Chondrocyte (in vitro differentiated cells): ENCODE data around the gene SCGB1D2. TPM values are rescaled to one million over a fixed set of nuclear protein-coding genes. Genes with fewer than 3 reads are reported as not detected.
"Not testable (repeated sequence)": the region's sequence is repeated elsewhere in the genome, so short reads cannot be mapped to it uniquely, and the experiment has no call there.

Experiments
- DNase-seq: peaks from one replicate; pipeline ENCODE4 v3.0.0; 2021; ENCODE audit warnings: mixed read lengths, low spot score
- H3K27ac Mint-ChIP-seq: one replicate; pipeline ENCODE4 v1.8.0; 2021; ENCODE audit warnings: mild to moderate bottlenecking, moderate library complexity, mixed read lengths; ENCODE audit not compliant: unreplicated experiment
- H3K27me3 Mint-ChIP-seq: 2 replicates; pipeline ENCODE4 v1.8.0; 2021; ENCODE audit warnings: low read depth, mixed read lengths
- H3K36me3 Mint-ChIP-seq: 2 replicates; pipeline ENCODE4 v1.8.0; 2021; ENCODE audit warnings: low read depth, mixed read lengths
- H3K4me1 Mint-ChIP-seq: 2 replicates; pipeline ENCODE4 v1.8.0; 2021; ENCODE audit warnings: low read depth, mild to moderate bottlenecking, mixed read lengths
- H3K4me3 Mint-ChIP-seq: one replicate; pipeline ENCODE4 v1.8.0; 2021; ENCODE audit warnings: mild to moderate bottlenecking, moderate library complexity, mixed read lengths; ENCODE audit not compliant: unreplicated experiment
- H3K9me3 Mint-ChIP-seq: 2 replicates; pipeline ENCODE4 v1.8.0; 2021; ENCODE audit warnings: low read depth, mixed read lengths
- CTCF ChIP-seq: fragments of 200-600 bp; sonication (generic); IDR thresholded peaks from 2 replicates; pipeline ENCODE4 v1.5.0; 2021; ENCODE audit warnings: antibody characterized with exemption, mild to moderate bottlenecking, moderate library complexity
- long read RNA-seq: library from polyadenylated mRNA; stranded (forward); transcript quantifications from one replicate; pipeline ENCODE4 v2.0.0, GENCODE V29; 2021
- total RNA-seq: library from RNA; stranded (reverse); gene quantifications from 3 replicates; pipeline ENCODE4 v1.2.1, GENCODE V29; 2021

The SCGB1D2 gene
- total RNA-seq, result not detected in 3 replicates
- long read RNA-seq, result 0 reads

- Mint-ChIP-seq H3K4me3 (no peak within 1 kb of the TSS), H3K4me1 (no peaks in the 10 kb centered on the region), H3K36me3 (no peaks in the 10 kb centered on the region), H3K9me3 (no peaks in the 10 kb centered on the region), H3K27me3 (peaks cover 30% of the 10 kb centered on the region), H3K27ac (no peak within 1 kb of the TSS)
- no peak for DNase-seq
- TF ChIP-seq CTCF, result no peak
Measured at GRCh38 chr11:62242021-62242420, at the start of gene SCGB1D2. Gene SCGB1D2 (plus strand): TSS chr11:62242239. CDS start chr11:62242308, 69 bp downstream.

- Mint-ChIP-seq H3K27me3 (peaks cover 61% of the 10 kb centered on the region), H3K4me3 (no peak overlapping the region), H3K36me3 (no peaks in the 10 kb centered on the region), H3K9me3 (no peaks in the 10 kb centered on the region), H3K27ac (no peak overlapping the region), H3K4me1 (no peaks in the 10 kb centered on the region)
- no peak for DNase-seq
- TF ChIP-seq CTCF, result no peak
Measured at GRCh38 chr11:62193952-62194351, 48.1 kb upstream of the SCGB1D2 start.

GRCh38 chr11:62195010-62195409 lies 47.0 kb upstream of the SCGB1D2 start:
- not testable (repeated sequence) for DNase-seq, H3K36me3 Mint-ChIP-seq, H3K9me3 Mint-ChIP-seq, H3K27ac Mint-ChIP-seq, H3K4me1 Mint-ChIP-seq, H3K4me3 Mint-ChIP-seq
- peaks cover 57% of the 10 kb centered on the region for H3K27me3 Mint-ChIP-seq

- no peak for DNase-seq
- peaks cover 53% of the 10 kb centered on the region for H3K27me3 Mint-ChIP-seq
- no peak for TF ChIP-seq CTCF
- no peak overlapping the region for H3K27ac Mint-ChIP-seq
- no peaks in the 10 kb centered on the region for H3K9me3 Mint-ChIP-seq
- no peaks in the 10 kb centered on the region for H3K36me3 Mint-ChIP-seq
- H3K4me3 Mint-ChIP-seq, result no peak overlapping the region
- no peaks in the 10 kb centered on the region for H3K4me1 Mint-ChIP-seq
Measured at GRCh38 chr11:62195945-62196344, 46.1 kb upstream of the SCGB1D2 start.

- H3K9me3 Mint-ChIP-seq, H3K27ac Mint-ChIP-seq: not testable (repeated sequence)
- peaks cover 53% of the 10 kb centered on the region for H3K27me3 Mint-ChIP-seq
Measured at GRCh38 chr11:62197400-62197799, 44.6 kb upstream of the SCGB1D2 start.

GRCh38 chr11:62201376-62201775 lies 40.7 kb upstream of the SCGB1D2 start:
- Mint-ChIP-seq H3K9me3 (no peaks in the 10 kb centered on the region), H3K27ac (no peak overlapping the region), H3K36me3 (no peaks in the 10 kb centered on the region), H3K4me1 (no peaks in the 10 kb centered on the region), H3K4me3 (no peak overlapping the region), H3K27me3 (peaks cover 48% of the 10 kb centered on the region)
- no peak for TF ChIP-seq CTCF
- DNase-seq, result no peak

More at GRCh38 chr11:62197400-62197799, 44.6 kb upstream of the SCGB1D2 start:
- not testable (repeated sequence) for H3K36me3 Mint-ChIP-seq, H3K4me1 Mint-ChIP-seq, H3K4me3 Mint-ChIP-seq, DNase-seq
